GM13977 (cell line): ENCODE results near the gene AMBRA1.

Experiments used
- DNase-seq: peaks from one replicate; pipeline ENCODE4 v3.0.0; 2012; ENCODE audit warnings: low spot score
- in situ Hi-C: fragments of 300-500 bp; cut with MboI; formaldehyde crosslinking; loops from one replicate; pipeline ENCODE4 v1.12.0; 2022; ENCODE audit warnings: low sequenced_read_pairs, low pct_unique_long_range_greater_than_20kb, mixed read lengths, inconsistent platforms; ENCODE audit not compliant: unreplicated experiment
- TF ChIP-seq, protein P1 (sequence below): IDR thresholded peaks from 2 replicates; pipeline ENCODE4 v1.5.1; 2012; ENCODE audit warnings: mild to moderate bottlenecking, control low read depth; ENCODE audit not compliant: insufficient read depth; ENCODE audit errors: extremely low read depth, missing control alignments

The AMBRA1 gene

GRCh38 chr11:46367916-46368267 is 225.9 kb downstream of the AMBRA1 start:
- DNase-seq = no peak
- in situ Hi-C loops = no loop called here
- TF ChIP-seq, protein P1, sequence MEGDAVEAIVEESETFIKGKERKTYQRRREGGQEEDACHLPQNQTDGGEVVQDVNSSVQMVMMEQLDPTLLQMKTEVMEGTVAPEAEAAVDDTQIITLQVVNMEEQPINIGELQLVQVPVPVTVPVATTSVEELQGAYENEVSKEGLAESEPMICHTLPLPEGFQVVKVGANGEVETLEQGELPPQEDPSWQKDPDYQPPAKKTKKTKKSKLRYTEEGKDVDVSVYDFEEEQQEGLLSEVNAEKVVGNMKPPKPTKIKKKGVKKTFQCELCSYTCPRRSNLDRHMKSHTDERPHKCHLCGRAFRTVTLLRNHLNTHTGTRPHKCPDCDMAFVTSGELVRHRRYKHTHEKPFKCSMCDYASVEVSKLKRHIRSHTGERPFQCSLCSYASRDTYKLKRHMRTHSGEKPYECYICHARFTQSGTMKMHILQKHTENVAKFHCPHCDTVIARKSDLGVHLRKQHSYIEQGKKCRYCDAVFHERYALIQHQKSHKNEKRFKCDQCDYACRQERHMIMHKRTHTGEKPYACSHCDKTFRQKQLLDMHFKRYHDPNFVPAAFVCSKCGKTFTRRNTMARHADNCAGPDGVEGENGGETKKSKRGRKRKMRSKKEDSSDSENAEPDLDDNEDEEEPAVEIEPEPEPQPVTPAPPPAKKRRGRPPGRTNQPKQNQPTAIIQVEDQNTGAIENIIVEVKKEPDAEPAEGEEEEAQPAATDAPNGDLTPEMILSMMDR = no peak

DNA sequence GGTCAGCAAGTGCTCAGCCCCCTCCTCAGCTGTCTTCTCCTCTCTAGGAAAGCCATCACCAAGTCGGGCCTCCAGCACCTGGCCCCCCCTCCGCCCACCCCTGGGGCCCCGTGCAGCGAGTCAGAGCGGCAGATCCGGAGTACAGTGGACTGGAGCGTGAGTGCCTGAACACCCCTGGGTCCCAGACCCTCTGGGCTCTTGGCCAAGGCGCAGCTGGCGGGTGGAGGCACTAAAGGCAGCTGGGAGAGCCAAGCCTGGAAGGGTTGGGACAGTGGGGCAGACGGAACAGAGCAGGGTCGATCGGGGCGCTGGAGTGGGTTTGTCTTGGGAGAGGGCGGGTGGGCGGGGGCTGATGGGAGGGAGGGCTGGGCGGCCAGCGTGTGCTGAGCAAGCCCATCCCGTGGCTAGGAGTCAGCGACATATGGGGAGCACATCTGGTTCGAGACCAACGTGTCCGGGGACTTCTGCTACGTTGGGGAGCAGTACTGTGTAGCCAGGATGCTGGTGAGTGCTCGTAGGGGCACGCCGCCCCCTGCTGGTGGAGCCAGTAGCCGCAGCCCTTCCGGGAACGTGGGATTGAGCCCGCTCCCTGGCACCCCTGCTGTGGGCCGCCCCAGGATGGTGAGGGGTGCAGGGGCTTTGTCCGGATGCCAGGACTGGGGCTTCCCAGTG is 226.4 kb downstream of the AMBRA1 start:
- in situ Hi-C loops = no loop called here
- TF ChIP-seq, protein P1 = peak; percentile 92
- DNase-seq = peak; percentile 82

- DNase-seq = no peak
- TF ChIP-seq, protein P1 = no peak
- in situ Hi-C loops = no loop called here
Measured at GRCh38 chr11:46366661-46367161, 227.1 kb downstream of the AMBRA1 start.

DNA sequence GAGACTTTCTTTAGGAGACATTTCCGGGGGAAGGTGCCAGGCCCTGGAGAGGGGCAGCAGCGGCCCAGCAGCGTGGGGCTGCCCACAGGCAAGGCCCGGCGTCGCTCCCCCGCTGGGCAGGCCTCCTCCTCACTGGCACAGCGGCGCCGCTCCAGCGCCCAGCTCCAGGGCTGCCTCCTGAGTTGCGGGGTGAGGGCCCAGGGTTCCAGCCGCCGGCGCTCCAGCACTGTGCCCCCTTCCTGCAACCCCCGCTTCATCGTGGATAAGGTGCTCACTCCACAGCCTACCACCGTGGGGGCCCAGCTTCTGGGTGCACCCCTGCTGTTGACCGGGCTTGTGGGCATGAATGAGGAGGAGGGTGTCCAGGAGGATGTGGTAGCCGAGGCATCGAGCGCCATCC is 227.6 kb downstream of the AMBRA1 start:
- TF ChIP-seq, protein P1 = no peak
- in situ Hi-C loops = no loop called here
- no peak for DNase-seq

DNA sequence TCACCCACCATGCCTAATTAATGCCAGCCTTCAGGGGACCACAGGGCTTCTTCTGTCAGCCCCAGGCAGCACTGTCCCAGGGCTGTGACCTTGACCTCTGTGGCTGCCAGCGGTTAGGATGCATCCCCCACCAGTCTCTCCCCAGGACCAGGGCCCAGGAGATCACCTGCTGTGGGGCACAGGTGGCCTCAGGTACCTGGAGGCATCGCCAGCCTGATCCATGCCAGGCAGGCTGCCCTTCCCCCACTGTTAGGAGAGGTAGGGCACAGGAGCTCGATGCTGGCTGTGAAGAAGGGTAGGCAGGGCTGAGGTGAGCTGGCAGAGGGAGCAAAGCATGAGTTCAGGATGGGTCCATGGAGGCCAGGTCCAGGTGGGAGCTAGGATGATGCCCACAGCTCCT is 229.0 kb downstream of the AMBRA1 start:
- in situ Hi-C loops = no loop called here
- TF ChIP-seq, protein P1 = no peak
- no peak for DNase-seq

DNA sequence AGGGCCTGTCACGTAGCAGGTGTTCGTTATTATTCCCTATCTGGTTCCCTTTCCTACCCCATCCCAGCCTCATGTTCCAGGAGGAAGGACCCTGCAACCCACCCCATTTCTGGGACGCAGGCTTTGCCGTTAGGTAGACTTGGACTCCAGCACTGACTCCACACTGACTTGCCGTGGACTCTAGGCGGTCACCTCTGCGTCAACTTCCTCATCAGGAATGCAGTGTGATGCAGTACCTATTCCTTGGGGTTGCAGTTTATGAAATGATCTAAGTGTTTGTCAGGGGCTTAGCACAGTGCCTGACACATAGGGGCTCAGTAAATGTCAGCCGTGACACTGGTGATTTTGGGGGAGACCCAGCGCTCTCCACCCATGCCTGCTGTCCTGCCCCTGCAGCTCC is 229.8 kb downstream of the AMBRA1 start:
- in situ Hi-C loops = no loop called here
- TF ChIP-seq, protein P1 = no peak
- no peak for DNase-seq
